Measurements from ENCODE around the gene RAB27A.

DNA sequence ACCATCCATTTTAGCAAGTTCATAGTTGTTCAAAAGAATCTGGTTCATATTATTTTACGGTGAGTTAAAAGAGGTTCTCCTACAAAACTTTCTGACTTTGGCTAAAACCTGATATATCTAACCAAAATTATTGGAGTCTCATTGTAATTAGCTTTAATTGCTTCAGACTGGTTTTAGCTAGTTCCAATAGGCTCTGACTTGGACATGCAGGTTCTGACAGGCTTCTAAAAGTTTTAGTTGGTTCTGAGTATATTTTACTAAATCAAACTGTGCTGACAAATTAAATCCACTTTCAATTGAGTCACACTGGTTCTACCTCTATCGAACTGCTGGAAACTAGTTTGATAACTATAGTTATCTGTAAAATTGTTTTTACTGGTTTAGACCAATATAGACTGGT lies 50.7 kb downstream of the RAB27A start:
- TF ChIP-seq, protein P1, sequence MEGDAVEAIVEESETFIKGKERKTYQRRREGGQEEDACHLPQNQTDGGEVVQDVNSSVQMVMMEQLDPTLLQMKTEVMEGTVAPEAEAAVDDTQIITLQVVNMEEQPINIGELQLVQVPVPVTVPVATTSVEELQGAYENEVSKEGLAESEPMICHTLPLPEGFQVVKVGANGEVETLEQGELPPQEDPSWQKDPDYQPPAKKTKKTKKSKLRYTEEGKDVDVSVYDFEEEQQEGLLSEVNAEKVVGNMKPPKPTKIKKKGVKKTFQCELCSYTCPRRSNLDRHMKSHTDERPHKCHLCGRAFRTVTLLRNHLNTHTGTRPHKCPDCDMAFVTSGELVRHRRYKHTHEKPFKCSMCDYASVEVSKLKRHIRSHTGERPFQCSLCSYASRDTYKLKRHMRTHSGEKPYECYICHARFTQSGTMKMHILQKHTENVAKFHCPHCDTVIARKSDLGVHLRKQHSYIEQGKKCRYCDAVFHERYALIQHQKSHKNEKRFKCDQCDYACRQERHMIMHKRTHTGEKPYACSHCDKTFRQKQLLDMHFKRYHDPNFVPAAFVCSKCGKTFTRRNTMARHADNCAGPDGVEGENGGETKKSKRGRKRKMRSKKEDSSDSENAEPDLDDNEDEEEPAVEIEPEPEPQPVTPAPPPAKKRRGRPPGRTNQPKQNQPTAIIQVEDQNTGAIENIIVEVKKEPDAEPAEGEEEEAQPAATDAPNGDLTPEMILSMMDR (IDR thresholded peaks at IDR 0.05; ENCODE audit: low read depth, low read length) = no peak
- no peak for TF ChIP-seq POLR2A (IDR thresholded peaks at IDR 0.05; ENCODE audit: extremely low read depth, insufficient read length)
